Fibroblast of lung (primary cell): ENCODE data around the gene TEX2. TPM values are rescaled to one million over a fixed set of nuclear protein-coding genes. Genes with fewer than 3 reads are reported as not detected.
"Not testable (repeated sequence)": the region's sequence is repeated elsewhere in the genome, so short reads cannot be mapped to it uniquely, and the experiment has no call there.

Experiments
- DNase-seq, 2 donors: peaks; one replicate each; pipeline versions ENCODE4 v3.0.0 to v3.0.0-alpha.2; 2010; ENCODE audit warnings: low read depth in 2 of 2
- H2AFZ ChIP-seq: 2 replicates; pipeline ENCODE4 v1.5.1; 2012; ENCODE audit warnings: low read length, control low read depth, inconsistent platforms
- H3K27ac ChIP-seq: 2 replicates; pipeline ENCODE4 v1.5.1; 2011; ENCODE audit warnings: low read length, control low read depth; ENCODE audit not compliant: insufficient read depth
- H3K27me3 ChIP-seq: 2 replicates; pipeline ENCODE4 v1.5.1; 2011; ENCODE audit warnings: mild to moderate bottlenecking, low read length; ENCODE audit not compliant: control insufficient read depth, insufficient read depth
- H3K36me3 ChIP-seq: 2 replicates; pipeline ENCODE4 v1.5.1; 2011; ENCODE audit warnings: low read length; ENCODE audit not compliant: control insufficient read depth, insufficient read depth
- H3K4me1 ChIP-seq: 2 replicates; pipeline ENCODE4 v1.5.1; 2011; ENCODE audit warnings: low read length; ENCODE audit not compliant: control insufficient read depth, insufficient read depth; ENCODE audit errors: extremely low read depth
- H3K4me2 ChIP-seq: 2 replicates; pipeline ENCODE4 v1.5.1; 2011; ENCODE audit warnings: low read length, control low read depth; ENCODE audit not compliant: insufficient read depth; ENCODE audit errors: extremely low read depth
- H3K4me3 ChIP-seq, 4 experiments: fragments of 200-600 bp in 1 of 4; sonication (generic) in 1 of 4; replicated peaks in 1 of 4; 2 replicates each; pipeline ENCODE4 v1.5.1; 2011 to 2016; ENCODE audit warnings: low read length in 4 of 4, low read depth in 3 of 4, mild to moderate bottlenecking in 3 of 4, control low read depth in 2 of 4, inconsistent platforms in 1 of 4, mixed read lengths in 1 of 4; ENCODE audit not compliant: insufficient read depth in 1 of 4; ENCODE audit errors: control extremely low read depth in 1 of 4
- H3K79me2 ChIP-seq: 2 replicates; pipeline ENCODE4 v1.5.1; 2012; ENCODE audit warnings: mild to moderate bottlenecking, low read length, inconsistent platforms; ENCODE audit not compliant: control insufficient read depth, insufficient read depth
- H3K9ac ChIP-seq: 2 replicates; pipeline ENCODE4 v1.5.1; 2011; ENCODE audit warnings: mild to moderate bottlenecking, low read length, control low read depth; ENCODE audit not compliant: insufficient read depth
- H3K9me3 ChIP-seq: 2 replicates; pipeline ENCODE4 v1.5.1; 2012; ENCODE audit warnings: low read depth, low read length; ENCODE audit not compliant: control insufficient read depth, insufficient read depth
- H4K20me1 ChIP-seq: 2 replicates; pipeline ENCODE4 v1.5.1; 2011; ENCODE audit warnings: low read length; ENCODE audit not compliant: control insufficient read depth, insufficient read depth; ENCODE audit errors: extremely low read depth
- EZH2 ChIP-seq: IDR thresholded peaks from 2 replicates; pipeline ENCODE4 v1.5.1; 2012; ENCODE audit warnings: low read length, control low read depth, mild to moderate bottlenecking; ENCODE audit errors: missing control alignments
- polyA plus RNA-seq, 2 donors: library from polyadenylated mRNA; depleted of rRNA in 1 of 2; stranded (reverse) in 1 of 2; unstranded in 1 of 2; fragments of >200 nt; gene quantifications; 2 replicates each; pipeline ENCODE4 v1.2.1, GENCODE V29; 2011 to 2012; ENCODE audit warnings: missing spikeins in 1 of 2
- total RNA-seq: library from RNA; depleted of rRNA; stranded (reverse); fragments of >200 nt; gene quantifications from 2 replicates; pipeline ENCODE4 v1.2.1, GENCODE V29; 2014
- TF ChIP-seq, protein P1 (sequence below), 2 donors: IDR thresholded peaks in 1 of 2; conservative IDR thresholded peaks in 1 of 2; 1 replicate in 1 of 2; 2 replicates in 1 of 2; pipeline ENCODE4 v1.5.1; 2011 to 2012; ENCODE audit warnings: low read length in 2 of 2, control low read depth in 1 of 2, inconsistent platforms in 1 of 2, low read depth in 1 of 2, mild to moderate bottlenecking in 1 of 2

Gene TEX2
- total and polyA plus RNA-seq, 2 donors (not counting 1 experiment from before 2014, with no cell fraction given), result 18.6 to 33.4 TPM

DNA sequence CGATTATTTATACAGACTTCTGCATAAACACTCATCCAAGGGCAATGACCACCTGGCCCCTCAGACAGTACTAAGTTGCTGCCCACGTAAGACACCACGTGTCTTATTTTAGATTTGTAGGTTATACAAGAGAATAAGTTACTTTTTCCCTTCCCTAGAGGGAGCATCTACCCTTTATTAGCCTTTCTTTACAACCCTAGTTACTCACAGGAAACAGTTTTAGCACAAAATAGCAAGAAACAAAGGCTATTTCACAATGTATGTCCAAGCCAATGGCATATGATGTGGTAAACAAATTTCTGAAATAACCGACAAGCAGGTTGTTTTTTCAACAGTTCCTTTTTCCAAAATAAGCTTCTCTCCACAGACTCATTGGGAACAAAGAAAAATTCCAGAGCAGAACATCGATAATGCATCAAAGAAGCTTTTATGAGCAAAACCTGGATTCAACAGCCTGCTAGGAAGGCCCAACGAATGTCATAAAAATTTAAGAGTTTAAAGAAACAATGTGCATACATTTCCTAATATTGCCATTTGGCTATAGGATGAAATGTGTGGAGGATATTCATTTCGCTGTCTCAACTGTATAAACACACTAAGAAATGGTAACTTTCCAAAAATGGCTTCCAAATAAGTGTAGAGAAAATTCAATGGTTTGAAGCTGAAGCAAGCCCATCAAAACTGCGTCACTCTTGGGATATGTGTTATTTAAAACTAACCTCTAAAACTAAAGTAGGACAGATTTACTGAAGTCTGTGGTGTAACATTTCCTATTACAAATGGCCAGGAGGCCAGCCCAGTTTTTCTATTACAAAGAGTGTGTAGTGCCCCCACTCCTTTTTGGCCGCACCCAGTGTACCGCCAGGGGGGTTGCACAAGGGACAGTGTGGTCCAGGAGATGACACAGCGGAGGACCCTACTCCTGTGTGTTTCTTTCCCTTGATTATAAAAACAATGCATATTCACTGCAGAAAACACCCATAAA lies 82.7 kb downstream of the TEX2 start:
- Histone ChIP-seq H3K4me1 (peaks cover 2% of the 10 kb centered on the region), H4K20me1 (no peaks in the 10 kb centered on the region), H3K36me3 (no peaks in the 10 kb centered on the region), H3K4me3 (no peak overlapping the region), H3K27ac (no peak overlapping the region), H3K27me3 (no peaks in the 10 kb centered on the region), H3K4me2 (no peak overlapping the region), H3K9me3 (no peaks in the 10 kb centered on the region), H3K9ac (no peak overlapping the region), H2AFZ (no peak overlapping the region), H3K79me2 (no peaks in the 10 kb centered on the region)
- DNase-seq, result peak in 1 of 2 donors; percentile 63
- TF ChIP-seq EZH2, result no peak
- TF ChIP-seq, protein P1, sequence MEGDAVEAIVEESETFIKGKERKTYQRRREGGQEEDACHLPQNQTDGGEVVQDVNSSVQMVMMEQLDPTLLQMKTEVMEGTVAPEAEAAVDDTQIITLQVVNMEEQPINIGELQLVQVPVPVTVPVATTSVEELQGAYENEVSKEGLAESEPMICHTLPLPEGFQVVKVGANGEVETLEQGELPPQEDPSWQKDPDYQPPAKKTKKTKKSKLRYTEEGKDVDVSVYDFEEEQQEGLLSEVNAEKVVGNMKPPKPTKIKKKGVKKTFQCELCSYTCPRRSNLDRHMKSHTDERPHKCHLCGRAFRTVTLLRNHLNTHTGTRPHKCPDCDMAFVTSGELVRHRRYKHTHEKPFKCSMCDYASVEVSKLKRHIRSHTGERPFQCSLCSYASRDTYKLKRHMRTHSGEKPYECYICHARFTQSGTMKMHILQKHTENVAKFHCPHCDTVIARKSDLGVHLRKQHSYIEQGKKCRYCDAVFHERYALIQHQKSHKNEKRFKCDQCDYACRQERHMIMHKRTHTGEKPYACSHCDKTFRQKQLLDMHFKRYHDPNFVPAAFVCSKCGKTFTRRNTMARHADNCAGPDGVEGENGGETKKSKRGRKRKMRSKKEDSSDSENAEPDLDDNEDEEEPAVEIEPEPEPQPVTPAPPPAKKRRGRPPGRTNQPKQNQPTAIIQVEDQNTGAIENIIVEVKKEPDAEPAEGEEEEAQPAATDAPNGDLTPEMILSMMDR (conservative IDR thresholded peaks at IDR 0.05 in 1 of 2, IDR thresholded peaks at IDR 0.05 in 1 of 2; ENCODE audit: low read depth in 1 of 2, low read length in 2 of 2), result no peak

DNA sequence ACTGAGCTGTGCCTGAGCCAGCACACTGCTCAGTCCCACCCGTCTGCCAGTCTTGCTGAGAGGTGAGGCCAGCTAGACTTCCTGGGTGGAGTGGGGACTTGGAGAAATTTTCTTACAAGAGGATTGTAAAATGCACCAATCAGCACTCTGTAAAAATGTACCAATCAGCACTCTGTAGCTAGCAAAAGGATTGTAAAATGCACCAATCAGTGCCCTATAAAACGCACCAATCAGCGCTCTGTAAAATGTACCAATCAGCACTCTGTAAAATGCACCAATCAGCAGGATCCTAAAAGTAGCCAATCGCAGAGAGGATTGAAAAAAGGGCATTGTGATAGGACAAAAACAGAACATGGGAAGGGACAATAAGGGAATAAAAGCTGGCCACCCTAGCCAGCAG lies 84.0 kb downstream of the TEX2 start:
- not testable (repeated sequence) for H3K36me3 ChIP-seq, H3K9ac ChIP-seq, H3K27ac ChIP-seq, H3K79me2 ChIP-seq, DNase-seq, H2AFZ ChIP-seq, H3K4me1 ChIP-seq, H3K27me3 ChIP-seq, H3K4me3 ChIP-seq, H3K9me3 ChIP-seq, H4K20me1 ChIP-seq, H3K4me2 ChIP-seq

DNA sequence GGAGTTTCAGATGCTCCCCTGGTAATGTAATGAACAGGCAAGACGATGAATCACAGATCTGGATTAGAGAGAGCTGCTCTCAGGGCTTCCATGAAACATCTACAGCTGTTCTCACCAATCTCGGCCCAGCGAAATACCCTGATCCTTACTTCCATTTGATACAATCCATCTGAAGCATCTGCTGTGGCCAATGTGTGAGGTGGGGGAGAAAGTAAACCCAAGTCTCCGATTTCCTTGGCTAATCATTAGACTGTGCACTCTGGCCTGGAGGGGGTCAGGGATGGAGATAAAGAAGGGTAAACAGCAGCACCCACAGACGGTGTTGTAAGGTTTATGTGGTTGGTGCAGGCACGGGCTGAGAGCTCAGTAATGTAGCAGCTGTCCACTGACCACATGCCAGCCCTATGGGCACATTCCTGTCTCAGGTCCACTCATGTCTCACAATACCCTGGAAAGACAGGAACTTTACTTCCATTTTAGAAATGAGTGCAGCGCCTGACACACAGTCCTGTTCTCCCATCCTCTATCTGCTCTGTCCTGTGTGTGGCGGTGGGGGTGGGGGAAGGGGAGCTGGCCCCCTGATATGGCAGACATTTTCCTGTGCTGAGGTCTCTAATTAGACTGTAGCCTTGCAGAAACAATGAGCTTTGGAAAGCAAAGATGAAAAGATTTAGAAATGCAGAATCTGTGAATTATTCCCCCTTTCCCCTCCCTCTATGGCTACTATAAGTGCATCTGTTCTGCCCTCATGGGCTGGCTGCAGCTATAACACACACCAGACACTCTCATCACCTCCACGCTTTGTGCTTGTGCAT lies 84.8 kb downstream of the TEX2 start:
- H3K4me2 ChIP-seq, result no peak overlapping the region
- H4K20me1 ChIP-seq, result no peaks in the 10 kb centered on the region
- H3K36me3 ChIP-seq, result no peaks in the 10 kb centered on the region
- H3K4me3 ChIP-seq, result no peak overlapping the region
- no peaks in the 10 kb centered on the region for H3K9me3 ChIP-seq
- TF ChIP-seq, protein P1 (conservative IDR thresholded peaks at IDR 0.05 in 1 of 2, IDR thresholded peaks at IDR 0.05 in 1 of 2; ENCODE audit: low read depth in 1 of 2, low read length in 2 of 2), result no peak
- no peak for TF ChIP-seq EZH2
- H3K27ac ChIP-seq, result no peak overlapping the region
- DNase-seq, result peak; percentile 22 to 30
- H3K79me2 ChIP-seq, result no peaks in the 10 kb centered on the region
- no peak overlapping the region for H2AFZ ChIP-seq
- H3K4me1 ChIP-seq, result peaks cover 6% of the 10 kb centered on the region
- no peaks in the 10 kb centered on the region for H3K27me3 ChIP-seq
- no peak overlapping the region for H3K9ac ChIP-seq
